GM18508 (cell line): Measurements from ENCODE around the gene PSTPIP2.
"Not testable (repeated sequence)": the region's sequence is repeated elsewhere in the genome, so short reads cannot be mapped to it uniquely, and the experiment has no call there.

Source experiments
- ATAC-seq: cut with Tn5 transposase; IDR thresholded peaks from one replicate; pipeline ENCODE4 v1.9.1; 2021; ENCODE audit warnings: moderate number of reproducible peaks; ENCODE audit not compliant: insufficient read depth, unreplicated experiment

Gene PSTPIP2

GRCh38 chr18:46070815-46071652, 1.0 kb downstream of the PSTPIP2 start:
- ATAC-seq: no peak

GRCh38 chr18:46070232-46070631, 1.8 kb downstream of the PSTPIP2 start:
- ATAC-seq: no peak

- ATAC-seq: no peak
These were observed 2.5 kb downstream of the PSTPIP2 start for GRCh38 chr18:46069524-46069923.

GRCh38 chr18:46068763-46069162, 3.3 kb downstream of the PSTPIP2 start:
- no peak for ATAC-seq

- no peak for ATAC-seq
These were observed 4.5 kb downstream of the PSTPIP2 start for GRCh38 chr18:46067438-46068007.

GRCh38 chr18:46062781-46063180, 9.3 kb downstream of the PSTPIP2 start:
- ATAC-seq: no peak

GRCh38 chr18:46061796-46062195, 10.3 kb downstream of the PSTPIP2 start:
- ATAC-seq: no peak

- no peak for ATAC-seq
These were observed 10.7 kb downstream of the PSTPIP2 start for GRCh38 chr18:46061387-46061786.

- ATAC-seq: no peak
These were observed 11.7 kb downstream of the PSTPIP2 start for GRCh38 chr18:46060359-46060841.

- ATAC-seq: no peak
These were observed 16.2 kb downstream of the PSTPIP2 start for GRCh38 chr18:46055838-46056230.

GRCh38 chr18:46054956-46055837, 16.9 kb downstream of the PSTPIP2 start:
- ATAC-seq: no peak

- no peak for ATAC-seq
These were observed 18.5 kb downstream of the PSTPIP2 start for GRCh38 chr18:46053368-46054095.

- ATAC-seq: no peak
These were observed 20.2 kb downstream of the PSTPIP2 start for GRCh38 chr18:46051731-46052461.

- no peak for ATAC-seq
These were observed 21.8 kb downstream of the PSTPIP2 start for GRCh38 chr18:46050268-46050667.

GRCh38 chr18:46048641-46049040, 23.4 kb downstream of the PSTPIP2 start:
- ATAC-seq: no peak

- ATAC-seq: not testable (repeated sequence)
These were observed 24.7 kb downstream of the PSTPIP2 start for GRCh38 chr18:46047369-46047768.

- ATAC-seq: no peak
These were observed 25.4 kb downstream of the PSTPIP2 start for GRCh38 chr18:46046688-46047087.

GRCh38 chr18:46046126-46046525, 25.9 kb downstream of the PSTPIP2 start:
- ATAC-seq: no peak

GRCh38 chr18:46042571-46043123, 29.4 kb downstream of the PSTPIP2 start:
- no peak for ATAC-seq
